22Rv1 (cell line): ENCODE data around the gene LRRK1.

Experiments used
- H3K27ac ChIP-seq: fragments of 450-650 bp; 2 replicates; pipeline ENCODE4 v1.5.1; 2017
- CTCF ChIP-seq: fragments of 450-650 bp; IDR thresholded peaks from 2 replicates; pipeline ENCODE4 v1.5.1; 2017; ENCODE audit warnings: mild to moderate bottlenecking
- ZFX ChIP-seq: fragments of 450-650 bp; IDR thresholded peaks from 2 replicates; pipeline ENCODE4 v1.6.1; 2017; ENCODE audit warnings: antibody characterized with exemption, borderline replicate concordance

LRRK1 gene

GRCh38 chr15:101116681-101116976 is 197.5 kb downstream of the LRRK1 start:
- no peak overlapping the region for H3K27ac ChIP-seq

GRCh38 chr15:101118116-101118515 is 199.0 kb downstream of the LRRK1 start:
- H3K27ac ChIP-seq = no peak overlapping the region
- TF ChIP-seq ZFX (no peak), CTCF (no peak)

More at GRCh38 chr15:101116681-101116976, 197.5 kb downstream of the LRRK1 start:
- TF ChIP-seq ZFX (no peak), CTCF (no peak)

GRCh38 chr15:101118615-101119014 is 199.5 kb downstream of the LRRK1 start:
- no peak overlapping the region for H3K27ac ChIP-seq
- TF ChIP-seq CTCF (no peak), ZFX (no peak)

GRCh38 chr15:101119181-101119580 is 200.0 kb downstream of the LRRK1 start:
- TF ChIP-seq CTCF = no peak
- TF ChIP-seq ZFX = no peak
- no peak overlapping the region for H3K27ac ChIP-seq
